ENCODE data around the gene TRMT112. TPM values are rescaled to one million over a fixed set of nuclear protein-coding genes. Genes with fewer than 3 reads are reported as not detected.

The TRMT112 gene
- total and polyA plus RNA-seq, 2 of the 4 experiments (the other 2 are of a cell fraction): 173 to 202 TPM

DNA sequence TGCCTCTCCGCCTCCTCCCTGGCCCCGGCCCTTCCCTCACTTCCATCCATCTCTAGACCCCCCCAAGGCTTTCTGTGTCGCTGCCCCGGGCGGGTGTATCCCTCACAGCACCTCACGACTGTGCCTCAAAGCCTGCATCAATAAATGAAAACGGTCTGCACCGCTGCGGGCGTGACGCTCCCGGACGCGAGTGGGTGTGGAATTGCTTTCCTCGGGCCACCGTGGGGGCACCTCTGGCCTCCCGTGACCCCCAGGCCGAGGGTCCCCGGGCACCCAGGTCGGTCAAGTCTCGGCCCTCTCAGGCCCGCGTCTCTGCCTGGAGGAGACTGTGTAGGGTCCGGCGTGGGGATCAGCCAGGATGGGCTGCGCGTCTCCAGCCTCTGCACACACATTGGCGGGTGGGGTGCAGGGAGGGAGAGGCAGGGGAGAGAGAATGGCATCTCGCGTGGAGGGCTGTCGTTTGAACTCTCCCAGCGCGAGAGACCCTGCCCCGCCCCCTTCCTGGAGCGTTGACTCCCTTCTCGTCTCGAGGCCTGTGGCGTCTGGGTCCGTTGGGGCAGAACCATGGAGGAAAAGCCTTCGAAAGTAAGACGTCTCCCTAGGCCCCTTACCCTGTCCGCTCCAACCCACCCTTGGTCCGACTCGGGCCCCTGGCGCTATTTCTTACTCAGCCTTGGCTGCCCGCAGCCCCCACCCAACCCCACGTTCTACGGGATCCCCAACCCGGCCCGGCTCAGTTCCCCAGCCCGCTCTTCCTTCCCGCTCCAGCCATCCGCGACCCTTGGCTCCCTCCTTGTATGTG, 17.3 kb downstream of the TRMT112 start, which contains the start of gene CATSPERZ:
CATSPERZ (plus strand) TSS at position 512 of the 802 bp plus-strand sequence; CDS start at position 565, 53 bp downstream.
- DNase-seq: no peak
- H2AFZ ChIP-seq (replicated peaks; ENCODE audit: low read length, poor library complexity): peak within 1 kb of the TSS; percentile 90
- 17% methylated on average over 22 of the region's 54 CpGs; no CpG with 5 or more reads in 1 of the 2 experiments for WGBS, 2 experiments (ENCODE audit: extremely low coverage in 2 of 2, insufficient read length in 1 of 2)
- no TSS peak for BruUV-seq (replicated peaks)
- no peak within 1 kb of the TSS for H3K14ac ChIP-seq (replicated peaks; ENCODE audit: low read depth, low read length)
- no peak within 1 kb of the TSS; the same call in 1 of the 2 replicates for H3K4ac ChIP-seq (ENCODE audit: low read depth, low read length)
- H3K4me1 ChIP-seq (ENCODE audit: control insufficient read depth, insufficient read depth, low read length): peaks cover 6% of the 10 kb centered on the region
- peaks cover 58% of the 10 kb centered on the region for H3K27me3 ChIP-seq (ENCODE audit: control insufficient read depth, insufficient read depth, low read length)
- H2AK5ac ChIP-seq (ENCODE audit: low read depth, low read length): no peak within 1 kb of the TSS
- H2BK20ac ChIP-seq (ENCODE audit: low read depth, low read length): no peak within 1 kb of the TSS
- peak within 1 kb of the TSS; percentile 86 for H2AK9ac ChIP-seq (replicated peaks; ENCODE audit: low read depth, low read length, poor library complexity)
- H2BK5ac ChIP-seq (ENCODE audit: low read depth, low read length, poor library complexity, severe bottlenecking): no peak within 1 kb of the TSS
- TF ChIP-seq CEBPB (IDR thresholded peaks at IDR 0.05; ENCODE audit: low read depth, low read length) (no peak), CHD1 (IDR thresholded peaks at IDR 0.05; ENCODE audit: low read depth, low read length) (no peak), NFE2L2 (IDR thresholded peaks at IDR 0.05; ENCODE audit: low read depth, low read length) (no peak), RCOR1 (IDR thresholded peaks at IDR 0.05; ENCODE audit: insufficient replicate concordance, low read length) (no peak), MXI1 (IDR thresholded peaks at IDR 0.05; ENCODE audit: borderline replicate concordance, low read depth, low read length) (no peak), BHLHE40 (IDR thresholded peaks at IDR 0.05; ENCODE audit: low read depth, low read length) (no peak), MAZ (IDR thresholded peaks at IDR 0.05; ENCODE audit: borderline replicate concordance, low read depth, low read length) (no peak), RFX5 (IDR thresholded peaks at IDR 0.05; ENCODE audit: low read depth, low read length) (no peak)
- TF ChIP-seq, protein P1, sequence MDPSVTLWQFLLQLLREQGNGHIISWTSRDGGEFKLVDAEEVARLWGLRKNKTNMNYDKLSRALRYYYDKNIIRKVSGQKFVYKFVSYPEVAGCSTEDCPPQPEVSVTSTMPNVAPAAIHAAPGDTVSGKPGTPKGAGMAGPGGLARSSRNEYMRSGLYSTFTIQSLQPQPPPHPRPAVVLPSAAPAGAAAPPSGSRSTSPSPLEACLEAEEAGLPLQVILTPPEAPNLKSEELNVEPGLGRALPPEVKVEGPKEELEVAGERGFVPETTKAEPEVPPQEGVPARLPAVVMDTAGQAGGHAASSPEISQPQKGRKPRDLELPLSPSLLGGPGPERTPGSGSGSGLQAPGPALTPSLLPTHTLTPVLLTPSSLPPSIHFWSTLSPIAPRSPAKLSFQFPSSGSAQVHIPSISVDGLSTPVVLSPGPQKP (IDR thresholded peaks at IDR 0.05; ENCODE audit: borderline replicate concordance, low read depth, low read length): no peak
- H3K4me3 ChIP-seq (ENCODE audit: insufficient read depth, low read depth, low read length): peak within 1 kb of the TSS; percentile 34
- no peak within 1 kb of the TSS for H3K56ac ChIP-seq (ENCODE audit: extremely low read depth, insufficient read depth, low read length)
- no peaks in the 10 kb centered on the region for H3K9me1 ChIP-seq (ENCODE audit: insufficient read depth, low read length)
- H4K20me1 ChIP-seq (ENCODE audit: insufficient read depth, low read length): peaks cover 11% of the 10 kb centered on the region; the same call in 1 of the 2 replicates
- H3K23ac ChIP-seq (ENCODE audit: low read depth, low read length): peak within 1 kb of the TSS; percentile 46
- no peaks in the 10 kb centered on the region for H3K9me3 ChIP-seq (ENCODE audit: control insufficient read depth, insufficient read depth, low read length)
- peak within 1 kb of the TSS in 1 of 2 experiments; percentile 56; a peak in 1 of 4 replicates for H4K8ac ChIP-seq (ENCODE audit: low read depth in 2 of 2, low read length in 2 of 2)
- H2BK120ac ChIP-seq (ENCODE audit: low read depth, low read length): no peak within 1 kb of the TSS
- ATAC-seq (ENCODE audit: low read depth): no peak
- POLR2A ChIA-PET (ENCODE audit: unreplicated experiment): interaction anchor here (0.9 kb wide), 1 partner anchor 96 kb away, joined by 5 read pairs; no protein-coding TSS in a partner anchor
- H3K27ac ChIP-seq (ENCODE audit: insufficient read depth, low read length): no peak within 1 kb of the TSS
- intact Hi-C loops (cut with micrococcal nuclease) (loop anchor here (10.0 kb wide), 1 partner anchor 295 kb away; no protein-coding TSS in a partner anchor), dilution Hi-C loops (cut with HindIII; ENCODE audit: low sequenced_read_pairs, unreplicated experiment) (no loop called here), in situ Hi-C loops (cut with MboI; ENCODE audit: low sequenced_read_pairs) (loop anchor here (5.0 kb wide), 1 partner anchor 98 kb away; no protein-coding TSS in a partner anchor)
- CTCF ChIA-PET: interaction anchor here (0.6 to 2.5 kb wide), 12 partner anchors 7 to 156 kb away, joined by 3 to 12 read pairs (median 5); partner anchors contain the start of genes FERMT3, FKBP2, NUDT22 and PPP1R14B
- no peak within 1 kb of the TSS for H2BK15ac ChIP-seq (ENCODE audit: low read depth, low read length)
- no peak within 1 kb of the TSS for H3K9ac ChIP-seq (ENCODE audit: low read depth, low read length)
- H3K4me2 ChIP-seq (ENCODE audit: low read depth, low read length): peak within 1 kb of the TSS; percentile 78
- H3K36me3 ChIP-seq (ENCODE audit: control insufficient read depth, insufficient read depth, low read length): no peaks in the 10 kb centered on the region
- no peak within 1 kb of the TSS for H3K18ac ChIP-seq (ENCODE audit: low read depth, low read length)
- no peak within 1 kb of the TSS for H4K91ac ChIP-seq (ENCODE audit: insufficient read depth, low read depth, low read length)
- H4K5ac ChIP-seq (ENCODE audit: low read depth, low read length): no peak within 1 kb of the TSS
- no peaks in the 10 kb centered on the region for H3K79me1 ChIP-seq (ENCODE audit: low read depth in 1 of 2, low read length in 2 of 2)

Measured in IMR-90 (cell line).